Measurements from ENCODE around the gene HOTAIR.

Gene HOTAIR

DNA sequence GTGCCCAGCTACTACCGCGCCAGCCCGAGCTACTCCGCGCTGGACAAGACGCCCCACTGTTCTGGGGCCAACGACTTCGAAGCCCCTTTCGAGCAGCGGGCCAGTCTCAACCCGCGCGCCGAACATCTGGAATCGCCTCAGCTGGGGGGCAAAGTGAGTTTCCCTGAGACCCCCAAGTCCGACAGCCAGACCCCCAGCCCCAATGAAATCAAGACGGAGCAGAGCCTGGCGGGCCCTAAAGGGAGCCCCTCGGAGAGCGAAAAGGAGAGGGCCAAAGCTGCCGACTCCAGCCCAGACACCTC lies 10.9 kb upstream of the HOTAIR start:
- DNase-seq = no peak

DNA sequence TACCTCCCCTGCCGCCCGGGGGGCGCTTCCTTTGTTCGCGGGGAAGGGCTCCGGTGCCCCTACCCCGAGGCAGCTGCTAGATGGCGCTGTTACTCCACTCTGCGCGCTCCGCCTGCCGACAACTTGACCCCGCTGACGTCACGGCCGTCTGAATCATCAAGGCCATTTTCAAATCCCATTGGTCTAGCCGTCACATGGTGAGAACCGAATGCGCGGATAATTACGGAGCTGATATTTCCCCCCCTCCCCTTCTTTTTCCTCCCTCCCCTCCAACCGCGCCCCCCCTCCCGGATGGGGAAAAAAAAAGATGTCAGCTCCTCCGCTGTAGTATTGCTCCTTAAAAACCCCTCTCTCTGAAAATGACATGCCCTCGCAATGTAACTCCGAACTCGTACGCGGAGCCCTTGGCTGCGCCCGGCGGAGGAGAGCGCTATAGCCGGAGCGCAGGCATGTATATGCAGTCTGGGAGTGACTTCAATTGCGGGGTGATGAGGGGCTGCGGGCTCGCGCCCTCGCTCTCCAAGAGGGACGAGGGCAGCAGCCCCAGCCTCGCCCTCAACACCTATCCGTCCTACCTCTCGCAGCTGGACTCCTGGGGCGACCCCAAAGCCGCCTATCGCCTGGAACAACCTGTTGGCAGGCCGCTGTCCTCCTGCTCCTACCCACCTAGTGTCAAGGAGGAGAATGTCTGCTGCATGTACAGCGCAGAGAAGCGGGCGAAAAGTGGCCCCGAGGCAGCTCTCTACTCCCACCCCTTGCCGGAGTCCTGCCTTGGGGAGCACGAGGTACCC lies 10.3 kb upstream of the HOTAIR start, which contains the start of gene HOXC10:
HOXC10 (plus strand) TSS at position 246 of the 791 bp plus-strand sequence; CDS start at position 360, 114 bp downstream.
- peak in 2 of 4 experiments; percentile 30 to 50 for DNase-seq

DNA sequence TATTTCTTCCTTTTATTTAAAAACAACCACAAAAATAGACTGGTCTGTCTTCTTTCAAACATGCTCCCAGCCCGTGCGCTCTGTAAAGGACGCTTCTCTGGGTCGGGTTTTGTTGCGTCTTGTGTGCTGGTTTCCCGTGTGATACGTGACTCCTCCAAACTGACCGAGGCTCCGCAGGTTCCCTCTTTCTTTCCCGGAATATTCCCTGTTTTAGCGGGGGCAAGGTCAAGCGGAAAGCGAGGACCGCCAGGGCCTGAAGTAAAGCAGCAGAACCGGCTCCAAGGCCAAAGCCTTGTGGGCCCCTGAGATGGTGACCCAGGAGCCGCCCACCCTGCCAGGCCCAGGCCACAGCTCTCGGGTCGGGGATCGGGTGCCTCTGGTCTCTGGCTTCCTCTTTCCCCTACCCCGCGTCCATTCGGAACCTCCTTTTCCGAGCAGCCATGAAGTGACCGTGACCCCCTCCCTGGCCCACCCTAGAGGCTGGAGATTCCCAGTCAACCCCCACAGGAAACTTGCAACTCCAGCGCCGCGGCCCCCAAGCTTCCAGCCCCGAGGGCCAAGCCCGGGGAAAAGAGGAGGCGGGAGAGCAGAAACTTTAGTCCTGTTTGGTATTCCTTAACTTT lies 9.3 kb upstream of the HOTAIR start:
- DNase-seq = no peak

DNA sequence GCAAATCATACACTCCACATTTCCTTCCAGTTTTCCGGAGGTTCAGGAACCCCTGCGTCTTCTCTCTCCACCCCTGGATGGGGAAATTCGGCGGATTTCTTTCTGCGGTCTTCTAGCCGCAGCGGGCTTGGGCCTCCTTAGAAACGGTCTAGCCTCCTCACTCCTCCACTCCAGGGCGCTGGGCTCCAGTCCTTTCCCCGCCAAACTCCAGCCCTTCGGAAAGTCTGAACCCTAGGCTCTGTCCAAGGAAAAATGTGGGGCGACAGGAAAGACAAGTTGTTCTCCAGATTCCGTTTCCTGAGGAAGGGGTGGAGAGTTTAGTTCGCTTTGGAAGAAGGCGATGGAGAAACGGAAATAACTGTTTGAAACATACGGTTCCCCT lies 8.8 kb upstream of the HOTAIR start:
- no peak for DNase-seq

DNA sequence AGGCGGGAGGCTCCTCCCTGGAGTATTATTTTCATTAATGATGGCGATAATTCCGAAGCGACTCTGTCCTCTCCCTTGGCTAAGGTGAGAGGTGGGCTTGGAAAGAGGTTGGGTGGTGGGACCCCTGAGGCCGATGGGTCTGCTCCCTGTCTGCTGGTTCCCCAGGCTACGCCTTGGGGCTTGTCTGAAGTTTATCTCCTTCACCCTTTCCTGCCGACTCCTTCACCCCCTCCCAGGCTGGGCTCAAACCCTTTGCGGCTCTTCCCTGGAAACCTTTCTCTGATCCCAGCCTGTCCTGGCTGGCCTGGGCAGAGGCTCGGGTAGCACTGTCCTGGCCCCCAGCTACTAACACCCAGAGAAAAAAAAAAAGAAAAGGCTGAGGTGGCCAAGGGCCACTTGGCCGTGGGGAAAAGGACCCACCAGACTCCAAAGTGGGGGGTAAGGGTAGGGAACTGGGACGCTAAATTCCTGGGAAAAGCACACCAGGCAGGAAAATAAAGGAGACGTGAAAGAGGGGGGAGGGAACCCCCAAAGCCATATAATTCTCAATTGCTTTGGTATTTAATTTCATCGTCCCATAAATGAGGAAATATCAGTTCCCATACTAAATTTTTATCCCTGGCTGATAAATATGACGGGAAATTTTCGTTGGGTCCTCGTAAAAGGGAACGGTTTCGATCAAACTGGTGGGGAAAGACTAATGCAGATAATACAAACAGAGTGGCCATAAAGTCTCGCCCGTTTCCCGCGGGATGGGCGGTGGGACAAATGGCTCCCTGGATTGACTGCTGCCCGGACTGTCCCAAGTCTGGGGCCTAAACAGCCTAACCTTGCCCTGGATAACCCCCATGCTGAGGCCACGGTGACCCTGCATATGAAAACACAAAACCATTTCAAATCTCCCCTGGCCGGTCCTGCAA lies 8.2 kb upstream of the HOTAIR start:
- DNase-seq = no peak

DNA sequence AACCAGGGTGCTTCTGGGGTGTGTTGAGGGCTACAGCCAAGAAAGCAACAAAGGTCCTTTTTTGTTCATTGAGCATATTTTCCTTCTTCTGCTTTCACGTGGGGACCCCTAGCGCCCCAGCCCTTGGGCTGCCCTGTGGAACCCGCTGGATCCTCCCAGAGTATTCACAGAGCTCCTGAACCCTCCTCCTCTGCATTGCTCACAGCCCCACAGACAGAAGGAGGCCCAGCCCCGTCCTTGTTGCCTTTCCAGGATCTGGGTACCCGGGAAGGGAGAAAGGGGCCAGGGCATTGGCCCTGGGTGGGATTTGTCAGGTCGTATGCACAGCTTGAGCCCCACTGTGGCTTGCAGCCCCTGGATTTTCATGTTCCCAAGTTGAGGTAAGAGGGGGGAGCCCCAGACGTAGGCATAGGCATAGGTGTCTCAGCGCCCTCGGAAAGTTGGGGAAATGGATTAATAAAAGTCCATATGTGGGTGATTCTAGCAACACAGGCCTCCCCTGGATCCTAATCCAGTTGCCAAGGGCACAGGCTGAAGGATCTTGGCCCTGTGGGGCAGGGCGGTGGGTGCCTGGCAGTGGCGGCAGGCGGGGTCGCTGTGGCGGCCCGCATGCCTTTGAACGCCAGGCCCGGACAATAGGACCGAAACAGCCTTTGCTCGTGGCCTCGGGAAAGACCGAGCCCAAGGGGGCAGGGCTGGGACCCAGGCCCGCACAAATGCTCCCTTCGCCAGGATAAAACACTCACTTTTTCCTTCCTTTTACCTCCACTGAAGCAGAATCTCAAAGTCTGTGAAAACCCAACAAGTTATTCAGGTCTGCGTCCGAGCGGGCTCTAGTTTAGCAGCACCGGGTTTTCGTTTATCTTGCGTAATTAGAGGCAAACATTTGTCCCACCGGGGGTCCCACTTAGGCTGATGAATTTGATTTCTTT lies 7.1 kb upstream of the HOTAIR start:
- no peak for DNase-seq

DNA sequence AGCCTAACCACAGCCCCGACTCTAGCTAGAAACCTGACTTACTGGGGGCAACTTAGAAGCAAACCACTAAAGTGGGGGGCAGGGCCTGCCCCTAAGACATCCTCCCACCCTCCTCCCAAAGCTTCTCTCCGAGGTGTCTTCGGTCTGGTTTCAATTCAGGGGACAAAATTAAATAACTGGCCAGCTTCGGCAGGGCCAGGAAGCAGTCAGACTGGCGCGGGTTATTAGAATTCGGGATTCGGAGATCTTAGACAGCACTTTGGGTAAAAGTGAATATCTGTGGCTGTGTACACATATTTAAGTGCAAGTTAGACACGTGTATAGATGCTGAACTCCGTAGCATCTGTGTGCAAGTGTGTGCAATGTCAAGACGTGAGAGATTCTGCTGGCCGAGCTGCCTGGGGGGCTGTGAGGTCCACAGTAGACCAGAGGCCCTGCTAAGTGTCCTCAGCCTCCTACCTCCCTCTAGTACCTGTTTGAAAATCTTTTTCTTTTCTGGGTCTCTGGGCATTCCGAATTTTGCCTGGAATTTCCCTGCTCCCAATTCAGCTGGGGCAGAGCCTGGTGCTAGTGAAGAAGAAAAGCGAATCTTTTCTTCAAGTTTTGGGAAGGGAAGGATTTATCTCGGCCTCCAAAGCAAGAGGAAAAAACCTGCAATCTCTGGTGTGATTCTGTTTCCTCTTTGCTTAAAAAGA lies 6.2 kb upstream of the HOTAIR start:
- DNase-seq = no peak

DNA sequence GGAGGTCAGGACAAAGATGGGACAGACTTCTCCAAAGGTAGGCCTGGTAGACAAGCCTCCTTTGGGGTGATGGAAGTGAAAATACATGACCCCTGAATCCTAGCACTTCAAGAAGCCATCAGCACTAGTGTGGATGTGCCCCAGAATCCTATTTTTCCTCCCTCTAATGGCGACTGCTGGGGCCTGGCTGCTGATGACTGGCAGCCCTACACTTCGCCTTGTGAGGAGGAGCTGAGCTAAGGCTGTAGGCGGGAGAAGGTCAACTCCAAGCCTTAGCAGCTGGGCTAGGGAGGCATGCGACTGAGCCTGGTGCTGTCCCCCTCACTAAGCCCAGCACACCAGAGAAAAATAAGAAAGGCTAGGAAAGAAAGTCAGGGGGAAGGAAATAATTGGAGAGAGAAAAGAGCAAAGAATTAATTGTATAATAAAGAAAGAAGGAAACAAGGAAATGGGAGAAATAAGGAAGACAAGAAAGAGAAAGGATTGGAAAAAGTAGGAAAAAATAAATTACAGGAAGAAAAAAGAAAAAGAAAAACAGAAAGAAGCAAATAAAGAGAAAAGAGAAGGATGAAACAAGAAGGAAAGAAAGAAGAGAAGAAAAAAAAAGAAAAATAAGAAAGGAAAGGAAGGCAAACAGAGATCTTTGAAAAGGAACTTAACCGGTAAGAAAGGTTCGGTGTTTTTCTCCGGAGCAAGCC lies 5.5 kb upstream of the HOTAIR start:
- no peak for DNase-seq

DNA sequence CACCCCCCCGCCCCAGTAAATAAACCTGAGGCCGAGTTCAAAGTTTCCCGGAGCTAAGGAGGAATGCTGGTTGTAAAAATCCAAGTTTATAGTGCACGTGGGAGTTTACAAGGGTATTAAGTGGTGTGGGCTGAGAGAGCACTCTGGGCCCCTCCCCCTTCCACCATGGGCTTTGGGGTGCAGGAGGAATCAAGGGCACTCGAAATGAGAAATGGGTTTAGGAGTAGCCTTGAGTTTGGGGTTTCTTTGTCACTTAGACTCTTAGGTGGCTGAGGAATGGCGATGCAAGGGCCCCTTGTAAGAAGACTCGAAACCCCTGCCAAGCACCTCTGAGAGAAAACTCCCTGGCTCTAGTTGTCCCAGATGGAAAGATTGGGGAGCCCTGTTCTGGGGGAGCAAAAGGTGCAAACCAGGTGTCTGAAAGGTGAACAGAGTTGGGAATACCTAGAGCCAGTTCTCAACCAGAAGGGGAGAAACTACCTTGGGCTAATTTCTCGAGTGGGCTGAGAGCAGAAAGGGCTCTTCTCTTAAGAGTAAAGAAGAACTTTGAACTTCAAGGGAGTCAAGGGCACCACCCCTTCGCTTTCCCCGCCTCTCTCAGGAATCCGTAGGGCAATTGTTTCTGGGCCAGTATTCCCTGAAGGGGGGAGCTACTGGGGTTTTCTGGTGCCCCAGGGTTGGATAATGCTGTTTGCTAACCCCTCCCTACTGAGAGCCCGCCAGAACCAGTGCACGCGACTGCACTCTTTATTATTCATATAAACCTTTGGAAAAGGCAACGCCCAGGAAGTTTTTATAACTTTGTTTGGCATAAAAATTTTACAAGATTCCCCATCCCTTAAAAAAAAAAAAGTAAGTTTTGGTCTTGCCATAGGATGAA lies 4.0 kb upstream of the HOTAIR start:
- DNase-seq = no peak

DNA sequence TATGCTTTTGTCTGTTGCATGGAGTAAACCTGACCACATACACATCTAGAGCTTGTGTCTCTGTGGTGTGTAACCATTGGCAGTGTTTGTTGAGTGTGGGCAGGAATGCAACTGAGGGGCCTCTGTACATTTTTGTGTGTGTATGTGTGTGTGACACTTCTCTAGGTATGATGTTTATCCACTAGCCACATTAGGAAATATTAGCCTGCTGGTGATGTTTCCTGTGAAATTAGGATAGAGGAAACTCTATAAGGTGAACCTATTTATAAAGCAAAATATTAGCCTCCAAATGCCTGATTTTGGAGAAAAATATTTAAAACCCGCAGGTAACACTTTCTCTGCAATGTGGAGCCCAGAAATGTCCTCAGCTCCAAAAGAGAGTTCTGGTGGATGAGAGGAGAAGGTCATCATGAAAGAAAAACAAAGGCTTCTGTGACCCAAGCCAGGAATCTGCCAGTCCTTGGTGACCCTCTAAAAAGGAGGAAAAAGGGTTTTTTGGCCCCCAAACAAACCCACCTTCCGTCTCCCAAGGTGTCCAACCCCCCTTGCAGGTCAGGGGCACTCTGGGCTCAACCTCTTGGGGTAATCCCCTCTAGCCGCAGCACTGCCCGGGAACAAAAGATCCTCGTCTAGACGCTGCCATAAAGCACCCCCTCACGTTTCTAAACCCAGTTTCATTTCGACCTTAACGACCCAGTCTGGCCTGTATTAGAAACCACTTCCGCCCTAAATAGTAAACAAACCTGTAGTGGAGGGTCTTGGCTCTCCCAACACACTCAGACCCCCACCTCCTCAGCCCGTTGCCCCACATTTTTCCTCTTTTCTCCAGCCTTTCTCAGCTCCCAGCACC lies 3.1 kb upstream of the HOTAIR start:
- no peak for DNase-seq

DNA sequence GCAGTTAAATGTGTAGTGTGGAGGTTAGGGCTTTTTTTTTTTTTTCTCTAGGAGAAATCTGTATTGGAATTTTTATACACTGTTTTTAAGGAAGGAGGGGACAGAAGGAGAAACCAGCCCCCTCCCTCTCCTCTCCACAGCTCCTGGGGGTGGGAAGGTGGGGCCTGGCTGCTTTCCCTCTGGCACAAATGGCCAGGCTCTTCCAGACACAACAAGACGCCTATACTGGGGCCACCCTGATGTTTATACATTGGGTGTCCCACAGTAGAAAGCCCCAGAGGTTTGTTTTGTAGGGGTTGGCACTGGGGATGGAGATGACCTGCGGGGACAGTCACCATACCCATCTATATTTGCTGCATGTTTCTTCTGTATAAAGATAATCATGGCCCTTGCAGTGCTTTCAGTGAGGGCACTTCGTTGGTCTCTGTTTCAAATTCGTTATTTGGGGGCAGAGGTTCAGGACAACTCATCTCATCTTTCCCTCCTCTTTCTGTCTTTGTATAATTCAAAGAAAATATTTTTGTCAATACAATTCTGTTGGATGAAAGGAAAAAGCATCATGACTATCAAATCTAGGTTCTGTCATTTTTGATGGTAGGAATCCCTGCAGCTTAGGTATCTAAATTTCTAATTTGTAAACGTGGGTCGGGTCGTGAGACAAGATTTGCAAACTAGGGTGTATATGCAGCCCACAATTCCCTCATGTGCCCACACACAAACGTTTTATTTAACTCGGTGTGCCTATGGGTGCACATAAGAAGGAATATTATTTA lies 2.3 kb upstream of the HOTAIR start:
- DNase-seq = no peak

DNA sequence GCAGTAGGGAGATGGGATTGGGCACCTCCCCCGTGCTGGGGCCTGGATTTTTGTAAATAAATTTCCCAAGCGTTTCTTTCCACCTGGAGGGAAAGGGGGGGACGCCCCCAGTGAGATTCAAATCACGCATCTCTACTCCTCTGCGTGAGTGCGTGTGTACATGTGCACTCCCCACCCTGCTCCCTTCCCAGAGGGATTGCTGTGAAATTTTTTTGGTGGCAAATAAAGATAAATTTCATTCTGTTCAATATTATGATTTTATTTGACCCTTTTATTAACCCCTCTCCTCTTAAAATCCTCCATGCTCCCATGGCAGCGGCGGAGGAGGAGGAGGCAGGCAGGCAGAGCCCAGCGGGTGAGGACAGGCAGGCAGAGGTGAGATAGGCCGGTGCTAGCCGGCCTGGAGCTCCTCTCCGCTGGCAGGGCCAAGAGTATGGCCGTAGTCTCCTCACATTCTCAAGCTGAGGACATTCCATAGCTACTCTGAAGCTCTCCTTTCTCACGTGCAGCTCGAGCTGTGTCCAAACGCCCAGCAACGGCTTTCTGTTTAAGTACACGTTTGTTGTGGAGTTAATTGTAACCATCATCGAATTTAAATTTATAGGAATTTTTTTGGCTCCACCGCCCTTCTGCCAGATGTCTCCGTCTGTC lies 1.5 kb upstream of the HOTAIR start:
- DNase-seq = no peak

DNA sequence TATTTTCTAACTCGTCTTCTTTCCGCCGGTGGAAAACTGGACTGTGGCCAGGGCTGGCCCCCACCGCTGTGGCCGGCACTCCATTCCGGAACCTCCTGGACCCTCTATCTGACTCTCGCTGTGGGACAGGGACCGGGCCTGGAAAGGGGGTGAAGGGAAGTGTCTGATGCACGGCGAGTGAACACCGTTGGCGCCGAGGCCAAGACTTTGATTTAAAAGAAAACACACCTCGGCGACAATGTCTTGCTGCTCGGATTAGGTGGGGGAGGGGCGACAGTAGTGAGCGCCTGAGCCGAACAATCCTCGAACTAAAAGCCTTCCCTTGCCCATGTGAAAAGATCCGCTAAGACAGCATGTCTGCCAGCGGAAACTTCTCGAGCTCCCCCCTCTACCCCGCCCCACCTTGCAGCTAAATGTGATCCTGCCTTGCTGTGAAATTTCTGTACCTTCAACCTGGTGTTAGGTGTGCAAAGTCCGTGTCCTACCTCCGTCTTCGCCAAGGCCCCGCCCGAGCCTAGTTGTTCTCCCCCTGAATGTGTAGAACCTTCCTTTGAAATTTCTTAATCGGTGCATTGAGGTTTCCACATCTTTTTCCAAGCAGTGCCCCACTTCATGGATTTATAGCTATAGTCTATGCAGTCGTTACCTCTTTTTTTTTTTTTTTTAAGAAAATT lies 862 bp upstream of the HOTAIR start:
- no peak for DNase-seq

DNA sequence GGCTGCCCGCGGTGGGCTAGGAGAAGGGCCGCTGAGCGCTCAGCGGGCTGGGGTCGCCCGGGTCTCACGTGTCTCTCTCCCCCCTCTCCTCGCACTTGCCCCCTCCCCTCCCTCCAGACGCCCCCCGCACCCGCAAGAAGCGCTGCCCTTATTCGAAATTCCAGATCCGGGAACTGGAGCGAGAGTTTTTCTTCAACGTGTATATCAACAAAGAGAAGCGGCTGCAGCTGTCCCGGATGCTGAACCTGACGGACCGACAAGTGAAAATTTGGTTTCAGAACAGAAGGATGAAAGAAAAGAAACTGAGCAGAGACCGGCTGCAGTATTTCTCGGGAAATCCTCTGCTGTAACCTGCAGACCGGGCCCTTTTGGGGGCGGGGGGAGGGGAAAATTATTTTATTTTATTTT lies 314 bp upstream of the HOTAIR start:
- no peak for DNase-seq

DNA sequence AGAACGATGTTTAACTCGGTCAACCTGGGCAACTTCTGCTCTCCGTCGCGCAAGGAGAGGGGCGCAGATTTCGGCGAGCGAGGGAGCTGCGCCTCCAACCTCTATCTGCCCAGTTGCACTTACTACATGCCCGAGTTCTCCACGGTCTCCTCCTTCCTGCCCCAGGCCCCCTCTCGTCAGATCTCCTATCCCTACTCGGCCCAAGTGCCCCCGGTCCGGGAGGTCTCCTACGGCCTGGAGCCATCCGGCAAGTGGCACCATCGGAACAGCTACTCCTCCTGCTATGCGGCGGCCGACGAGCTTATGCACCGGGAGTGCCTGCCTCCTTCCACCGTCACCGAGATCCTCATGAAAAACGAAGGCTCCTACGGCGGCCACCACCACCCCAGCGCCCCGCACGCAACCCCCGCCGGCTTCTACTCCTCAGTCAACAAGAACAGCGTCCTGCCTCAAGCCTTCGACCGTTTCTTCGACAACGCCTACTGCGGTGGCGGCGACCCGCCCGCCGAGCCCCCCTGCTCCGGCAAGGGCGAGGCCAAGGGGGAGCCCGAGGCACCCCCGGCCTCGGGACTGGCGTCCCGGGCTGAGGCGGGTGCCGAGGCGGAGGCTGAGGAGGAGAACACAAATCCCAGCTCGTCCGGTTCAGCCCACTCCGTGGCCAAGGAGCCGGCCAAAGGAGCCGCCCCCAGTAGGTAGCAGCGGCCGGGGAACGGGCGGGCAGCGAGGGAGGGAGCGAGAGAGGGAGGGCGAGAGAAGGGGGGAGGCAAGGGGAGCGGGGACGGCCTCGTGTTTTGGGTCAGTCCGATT lies 1.3 kb downstream of the HOTAIR start:
- DNase-seq = no peak

DNA sequence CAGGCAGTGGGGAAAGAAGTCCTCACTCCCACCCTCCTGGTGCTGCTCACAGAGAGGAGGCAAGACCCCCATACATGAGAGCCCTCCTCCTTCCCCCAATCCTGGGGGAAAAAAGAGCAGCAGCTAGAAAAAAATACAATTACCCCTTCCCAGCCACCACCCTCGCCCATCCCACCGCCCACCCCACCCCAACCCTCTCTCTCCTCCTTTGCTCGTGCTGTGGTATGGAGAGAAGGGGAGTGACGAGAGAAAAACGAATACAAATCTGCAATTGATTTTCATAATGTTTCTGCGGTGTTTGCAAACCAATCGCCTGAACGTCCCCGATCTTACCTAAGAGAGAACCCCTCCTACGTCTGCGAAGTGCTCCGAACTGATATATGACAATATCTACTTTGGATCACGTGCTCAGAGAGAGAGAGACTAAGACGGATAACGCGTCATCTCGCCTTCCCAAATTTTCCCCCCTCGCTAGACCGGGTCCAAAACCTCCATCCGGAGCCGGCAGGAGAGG lies 2.0 kb downstream of the HOTAIR start, which contains the start of gene HOXC11:
HOXC11 (plus strand) TSS at position 405 of the 514 bp plus-strand sequence. CDS start 116 bp downstream, outside the sequence.
- no peak for DNase-seq
